GM23338 (cell line): ENCODE results near the gene SARM1. TPM values are rescaled to one million over a fixed set of nuclear protein-coding genes. Genes with fewer than 3 reads are reported as not detected.

ENCODE experiments used
- ATAC-seq: fragments of 200-7000 bp; cut with Tn5 transposase; 3 replicates; pipeline ENCODE4 v1.9.1; 2020
- DNase-seq: peaks from one replicate; pipeline ENCODE4 v3.0.0-alpha.2; 2015; ENCODE audit warnings: low spot score
- H2AFZ ChIP-seq: fragments of 200-600 bp; sonication (generic); 2 replicates; pipeline ENCODE4 v1.8.0; 2016; ENCODE audit warnings: antibody characterized with exemption, mild to moderate bottlenecking, moderate library complexity
- H3F3A ChIP-seq: fragments of 200-600 bp; sonication (generic); replicated peaks from 2 replicates; pipeline ENCODE4 v1.8.0; 2017; ENCODE audit warnings: antibody characterized with exemption, mixed run types, low read depth
- H3K27ac ChIP-seq: fragments of 200-600 bp; sonication (generic); 2 replicates; pipeline ENCODE4 v1.6.1; 2016; ENCODE audit warnings: low read depth
- H3K27me3 ChIP-seq: fragments of 200-600 bp; sonication (generic); 2 replicates; pipeline ENCODE4 v1.8.0; 2016; ENCODE audit warnings: mild to moderate bottlenecking, mixed run types, moderate library complexity; ENCODE audit not compliant: insufficient read depth
- H3K36me3 ChIP-seq: fragments of 200-600 bp; sonication (generic); 2 replicates; pipeline ENCODE4 v1.8.0; 2016; ENCODE audit warnings: mild to moderate bottlenecking; ENCODE audit not compliant: insufficient read depth
- H3K4me1 ChIP-seq: fragments of 200-600 bp; sonication (generic); 2 replicates; pipeline ENCODE4 v1.8.0; 2016; ENCODE audit warnings: mild to moderate bottlenecking, moderate library complexity; ENCODE audit not compliant: insufficient read depth
- H3K4me2 ChIP-seq: fragments of 200-600 bp; sonication (generic); 2 replicates; pipeline ENCODE4 v1.7.1; 2017; ENCODE audit warnings: mixed run types
- H3K4me3 ChIP-seq: fragments of 200-600 bp; sonication (generic); 2 replicates; pipeline ENCODE4 v1.6.1; 2016; ENCODE audit warnings: mixed run types
- H3K79me2 ChIP-seq: fragments of 200-600 bp; sonication (generic); replicated peaks from 2 replicates; pipeline ENCODE4 v1.8.0; 2017; ENCODE audit warnings: mild to moderate bottlenecking; ENCODE audit not compliant: insufficient read depth
- H3K9me2 ChIP-seq: fragments of 200-600 bp; sonication (generic); 2 replicates; pipeline ENCODE4 v1.8.0; 2017; ENCODE audit not compliant: insufficient read depth
- H4K20me1 ChIP-seq: fragments of 200-600 bp; sonication (generic); replicated peaks from 2 replicates; pipeline ENCODE4 v1.8.0; 2017; ENCODE audit warnings: mild to moderate bottlenecking; ENCODE audit not compliant: insufficient read depth
- H3K27ac Mint-ChIP-seq: 2 replicates; pipeline ENCODE4 v1.8.0; 2020; ENCODE audit warnings: inconsistent platforms, mild to moderate bottlenecking, moderate library complexity, mixed read lengths
- H3K27me3 Mint-ChIP-seq: 3 replicates; pipeline ENCODE4 v1.8.0; 2022; ENCODE audit warnings: low read depth, mild to moderate bottlenecking, moderate library complexity, mixed read lengths, inconsistent platforms; ENCODE audit not compliant: insufficient read depth, poor library complexity
- H3K36me3 Mint-ChIP-seq: 3 replicates; pipeline ENCODE4 v1.8.0; 2021; ENCODE audit warnings: low read depth, mild to moderate bottlenecking, inconsistent platforms, moderate library complexity, mixed read lengths
- H3K4me1 Mint-ChIP-seq: 3 replicates; pipeline ENCODE4 v1.8.0; 2020; ENCODE audit warnings: mild to moderate bottlenecking, inconsistent platforms, mixed read lengths
- H3K4me3 Mint-ChIP-seq: 3 replicates; pipeline ENCODE4 v1.8.0; 2021; ENCODE audit warnings: moderate library complexity, mild to moderate bottlenecking, inconsistent platforms, mixed read lengths
- H3K9me3 Mint-ChIP-seq: 3 replicates; pipeline ENCODE4 v1.8.0; 2020; ENCODE audit warnings: moderate library complexity, mild to moderate bottlenecking, inconsistent platforms, mixed read lengths
- CREB1 ChIP-seq: fragments of 250-450 bp; sonication (Bioruptor Pico); IDR thresholded peaks from 2 replicates; pipeline ENCODE4 v1.5.0; 2020; ENCODE audit warnings: low read depth, mild to moderate bottlenecking, moderate library complexity
- CTCF ChIP-seq, 2 experiments: fragments of 200-600 bp in 1 of 2; sonication (generic) in 1 of 2; conservative IDR thresholded peaks; 2 replicates each; pipeline versions ENCODE4 v1.5.1 to v1.6.1; 2016 to 2017; ENCODE audit warnings: antibody characterized with exemption in 2 of 2, low read depth in 2 of 2, mild to moderate bottlenecking in 2 of 2, moderate library complexity in 1 of 2
- ETS1 ChIP-seq: IDR thresholded peaks from 2 replicates; pipeline ENCODE4 v1.6.1; 2016; ENCODE audit warnings: antibody characterized with exemption
- EZH2 ChIP-seq: fragments of 200-600 bp; sonication (generic); IDR thresholded peaks from one replicate; pipeline ENCODE4 v1.8.0; 2017; ENCODE audit warnings: antibody characterized with exemption, mild to moderate bottlenecking, low read depth; ENCODE audit not compliant: unreplicated experiment
- EZH2phosphoT487 ChIP-seq: fragments of 200-600 bp; sonication (generic); IDR thresholded peaks from one replicate; pipeline ENCODE4 v1.8.1; 2018; ENCODE audit warnings: antibody characterized with exemption; ENCODE audit not compliant: unreplicated experiment
- JUNB ChIP-seq: IDR thresholded peaks from one replicate; pipeline ENCODE4 v1.6.1; 2016; ENCODE audit warnings: antibody characterized with exemption; ENCODE audit not compliant: unreplicated experiment
- NANOG ChIP-seq: IDR thresholded peaks from 2 replicates; pipeline ENCODE4 v1.6.1; 2016; ENCODE audit warnings: antibody characterized with exemption, borderline replicate concordance
- POLR2AphosphoS5 ChIP-seq: IDR thresholded peaks from 2 replicates; pipeline ENCODE4 v1.6.1; 2016; ENCODE audit warnings: antibody characterized with exemption, low read depth
- REST ChIP-seq: IDR thresholded peaks from one replicate; pipeline ENCODE4 v1.6.1; 2018; ENCODE audit warnings: antibody characterized with exemption; ENCODE audit not compliant: unreplicated experiment
- STAT1 ChIP-seq: IDR thresholded peaks from one replicate; pipeline ENCODE4 v1.6.1; 2016; ENCODE audit warnings: antibody characterized with exemption; ENCODE audit not compliant: unreplicated experiment
- ZNF114 ChIP-seq: fragments of 250-450 bp; sonication (Bioruptor Pico); IDR thresholded peaks from 2 replicates; pipeline ENCODE4 v1.5.0; 2020; ENCODE audit warnings: mild to moderate bottlenecking, moderate library complexity
- ZNF331 ChIP-seq: fragments of 250-450 bp; sonication (Bioruptor Pico); IDR thresholded peaks from 2 replicates; pipeline ENCODE4 v1.5.0; 2020; ENCODE audit warnings: low read depth, mild to moderate bottlenecking, moderate library complexity
- ZNF462 ChIP-seq: fragments of 250-450 bp; sonication (Bioruptor Pico); IDR thresholded peaks from 2 replicates; pipeline ENCODE4 v1.5.0; 2020; ENCODE audit warnings: mild to moderate bottlenecking, moderate library complexity
- polyA plus RNA-seq: library from polyadenylated mRNA; unstranded; fragments of >200 nt; fragmentation: Nextera tagmentation; extraction: Ambion mirVana; gene quantifications from 2 replicates; pipeline ENCODE4 v1.2.1, GENCODE V29; 2016
- total RNA-seq: library from RNA; depleted of rRNA; stranded (reverse); fragments of >200 nt; shearing (Covaris generic); gene quantifications from 2 replicates; pipeline ENCODE4 v1.2.3, GENCODE V29; 2014

The SARM1 gene
- total and polyA plus RNA-seq, 2 experiments from 2014 or later: 0.89 to 15.3 TPM

- Histone ChIP-seq H3K36me3 (peaks cover 8% of the 10 kb centered on the region), H2AFZ (no peak overlapping the region), H3F3A (no peaks in the 10 kb centered on the region), H3K4me1 (peaks cover 5% of the 10 kb centered on the region), H4K20me1 (peaks cover 8% of the 10 kb centered on the region; the same call in 1 of the 2 replicates), H3K27ac (no peak overlapping the region), H3K9me2 (no peaks in the 10 kb centered on the region), H3K27me3 (no peaks in the 10 kb centered on the region), H3K79me2 (peaks cover 19% of the 10 kb centered on the region), H3K4me2 (no peak overlapping the region), H3K4me3 (no peak overlapping the region)
- H3K27ac Mint-ChIP-seq: no peak overlapping the region
- peaks cover 26% of the 10 kb centered on the region for H3K36me3 Mint-ChIP-seq
- DNase-seq: no peak
- TF ChIP-seq STAT1 (no peak), EZH2 (no peak), ZNF331 (CRISPR knock-in tag) (no peak), JUNB (no peak), POLR2AphosphoS5 (no peak), NANOG (no peak), ETS1 (no peak), ZNF462 (CRISPR knock-in tag) (no peak), EZH2phosphoT487 (no peak), REST (no peak), CREB1 (no peak), ZNF114 (no peak), CTCF (conservative IDR thresholded peaks at IDR 0.05; ENCODE audit: low read depth in 2 of 2) (no peak)
- no peaks in the 10 kb centered on the region for H3K9me3 Mint-ChIP-seq
- H3K4me1 Mint-ChIP-seq: peaks cover 18% of the 10 kb centered on the region
- ATAC-seq: no peak
- H3K4me3 Mint-ChIP-seq: no peak overlapping the region
- peaks cover 5% of the 10 kb centered on the region for H3K27me3 Mint-ChIP-seq
These were observed 30.0 kb upstream of the SARM1 start for GRCh38 chr17:28341516-28341915.
